ENCODE results near the gene FAM107B.

GRCh38 chr10:14717552-14717951, 57.1 kb downstream of the FAM107B start:
- no peak for TF ChIP-seq CTCF (IDR thresholded peaks at IDR 0.05)
- no peak for TF ChIP-seq POLR2A (IDR thresholded peaks at IDR 0.05)
- TF ChIP-seq EP300 (IDR thresholded peaks at IDR 0.05), result no peak
- TF ChIP-seq POLR2AphosphoS5 (IDR thresholded peaks at IDR 0.05), result no peak

Data from gastroesophageal sphincter (tissue), 3 donors.